ENCODE results near the gene RMND5A.
A peak's percentile ranks its signal among the peaks of the same experiment; 100 is the strongest.
"Not testable (repeated sequence)": the region's sequence is repeated elsewhere in the genome, so short reads cannot be mapped to it uniquely, and the experiment has no call there.

RMND5A gene, protein sequence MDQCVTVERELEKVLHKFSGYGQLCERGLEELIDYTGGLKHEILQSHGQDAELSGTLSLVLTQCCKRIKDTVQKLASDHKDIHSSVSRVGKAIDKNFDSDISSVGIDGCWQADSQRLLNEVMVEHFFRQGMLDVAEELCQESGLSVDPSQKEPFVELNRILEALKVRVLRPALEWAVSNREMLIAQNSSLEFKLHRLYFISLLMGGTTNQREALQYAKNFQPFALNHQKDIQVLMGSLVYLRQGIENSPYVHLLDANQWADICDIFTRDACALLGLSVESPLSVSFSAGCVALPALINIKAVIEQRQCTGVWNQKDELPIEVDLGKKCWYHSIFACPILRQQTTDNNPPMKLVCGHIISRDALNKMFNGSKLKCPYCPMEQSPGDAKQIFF

DNA sequence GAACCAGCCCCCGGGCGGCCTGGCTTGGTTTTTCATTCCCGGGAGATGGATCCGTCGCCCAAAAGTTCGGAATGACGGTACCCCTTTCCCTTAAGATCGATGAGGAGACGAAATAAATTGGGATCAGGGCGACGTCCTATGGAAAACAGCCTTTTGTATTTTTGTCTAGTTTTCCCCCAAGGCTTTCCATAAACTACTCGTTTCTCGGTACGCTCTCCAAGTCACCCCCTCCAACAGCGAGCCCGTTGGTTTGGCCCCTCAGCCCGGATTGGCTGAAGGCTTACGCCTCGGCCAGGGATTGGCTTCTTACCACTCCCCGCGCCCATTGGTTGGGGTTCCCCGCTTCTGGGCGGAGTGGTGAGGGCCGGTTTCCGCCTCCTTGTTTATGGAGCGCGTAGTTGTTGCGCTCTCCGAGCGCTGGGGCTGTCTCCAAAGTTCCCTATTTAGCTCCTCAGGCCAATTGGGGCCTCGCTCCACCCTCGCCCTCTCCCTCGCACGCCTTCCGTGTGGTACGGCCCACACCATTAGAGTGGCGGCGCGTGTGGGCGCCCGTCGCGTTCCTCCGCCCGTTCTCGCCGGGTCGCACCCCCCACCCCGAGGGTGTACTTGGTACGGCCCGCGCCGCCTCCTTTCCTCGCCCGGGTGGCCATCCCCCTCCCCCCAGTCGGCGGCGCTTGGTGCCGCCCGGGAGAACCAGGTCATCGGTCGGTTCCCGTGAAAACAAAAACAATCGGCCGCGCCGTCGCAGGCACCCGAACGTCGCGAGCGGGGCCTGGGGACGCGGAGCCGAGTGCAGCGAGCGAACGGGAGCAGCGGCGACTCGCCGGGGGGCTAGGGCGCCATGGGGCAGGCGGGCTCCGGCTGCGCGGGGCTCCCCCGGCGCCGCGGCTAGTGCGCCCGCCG lies at the start of gene RMND5A:
Gene RMND5A (plus strand): TSS at position 655 of the 903 bp plus-strand sequence. CDS start 377 bp downstream, outside the sequence.
- DNase-seq (ENCODE audit: low read depth), result peak; percentile 93

DNA sequence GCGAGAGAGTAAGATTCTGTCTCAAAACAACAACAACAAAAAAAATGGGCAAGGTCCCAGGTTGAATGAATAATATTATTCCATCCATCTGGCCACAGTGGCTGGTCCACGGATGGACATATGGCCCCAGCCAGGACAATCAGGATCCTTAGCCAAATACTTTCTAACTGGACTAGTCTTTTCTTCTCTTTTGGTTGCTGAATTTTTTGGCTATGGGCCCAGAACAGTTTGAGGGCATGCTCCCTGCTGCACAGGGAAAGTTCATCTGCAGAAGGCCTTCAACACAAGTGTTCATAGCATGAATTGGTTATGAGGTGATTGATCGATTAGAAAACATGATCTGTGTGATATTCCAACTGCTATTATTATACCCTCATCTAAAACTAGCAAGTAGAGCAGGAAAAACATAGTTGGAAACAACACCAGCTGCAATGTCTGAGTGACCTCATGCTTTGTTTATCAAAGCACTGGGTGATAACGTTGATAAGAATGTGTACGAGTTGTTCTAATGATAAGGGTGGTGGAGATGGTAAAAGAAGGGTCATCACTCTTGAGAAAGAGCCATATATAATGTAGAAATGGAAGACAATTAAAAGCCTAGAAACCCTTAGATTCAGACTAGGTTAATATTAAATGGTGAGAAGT lies 48.6 kb upstream of the RMND5A start:
- no peak for DNase-seq (ENCODE audit: low read depth)

GRCh38 chr2:86672027-86672545 lies 48.0 kb upstream of the RMND5A start:
- DNase-seq (ENCODE audit: low read depth), result no peak

DNA sequence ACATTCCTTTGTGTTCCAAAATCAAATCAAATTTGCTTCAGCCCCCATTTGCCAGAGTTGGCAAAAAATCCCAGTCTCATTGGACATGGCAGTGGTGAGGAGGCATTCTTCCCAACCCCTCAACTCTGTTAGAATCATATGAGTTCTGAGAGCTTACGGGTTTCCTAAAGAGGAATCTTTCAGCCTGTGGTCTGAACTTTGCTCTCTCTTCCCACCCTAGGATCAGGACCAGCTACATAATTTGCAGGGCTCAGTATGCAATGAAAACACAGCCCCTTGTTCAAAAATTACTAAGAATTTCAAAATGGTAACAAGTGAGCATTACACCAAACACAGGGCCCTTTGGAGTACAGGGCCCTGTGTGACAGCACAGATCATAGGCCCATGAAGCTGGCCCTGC lies 47.1 kb upstream of the RMND5A start:
- no peak for DNase-seq (ENCODE audit: low read depth)

GRCh38 chr2:86673986-86674670 lies 46.0 kb upstream of the RMND5A start:
- DNase-seq (ENCODE audit: low read depth), result no peak

- no peak for DNase-seq (ENCODE audit: low read depth)
Measured at GRCh38 chr2:86675104-86675503, 45.0 kb upstream of the RMND5A start.

DNA sequence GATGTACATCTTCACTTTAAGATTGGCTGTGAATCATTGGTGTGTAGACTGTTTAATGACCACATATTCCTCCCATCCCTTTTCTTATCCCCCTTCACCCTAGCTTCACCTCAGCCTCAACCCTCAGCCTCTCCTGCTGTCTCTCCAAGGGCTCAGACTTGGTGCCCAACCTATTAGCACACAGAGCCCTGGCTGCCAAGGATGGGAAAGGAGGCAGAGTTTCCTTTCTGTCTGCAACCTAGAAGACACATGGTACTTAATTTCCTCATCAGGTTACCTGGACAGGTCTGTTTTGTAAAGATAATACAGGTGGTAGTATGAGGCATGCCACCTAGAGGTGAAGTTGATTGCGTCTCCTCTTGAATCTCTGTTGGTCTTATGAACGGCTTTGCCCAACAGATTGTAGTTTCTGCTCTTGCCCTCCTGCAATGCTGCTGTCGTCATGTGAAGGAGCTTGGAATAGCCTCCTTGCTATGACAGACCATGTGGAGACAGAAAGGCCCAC lies 44.5 kb upstream of the RMND5A start:
- DNase-seq (ENCODE audit: low read depth), result no peak

DNA sequence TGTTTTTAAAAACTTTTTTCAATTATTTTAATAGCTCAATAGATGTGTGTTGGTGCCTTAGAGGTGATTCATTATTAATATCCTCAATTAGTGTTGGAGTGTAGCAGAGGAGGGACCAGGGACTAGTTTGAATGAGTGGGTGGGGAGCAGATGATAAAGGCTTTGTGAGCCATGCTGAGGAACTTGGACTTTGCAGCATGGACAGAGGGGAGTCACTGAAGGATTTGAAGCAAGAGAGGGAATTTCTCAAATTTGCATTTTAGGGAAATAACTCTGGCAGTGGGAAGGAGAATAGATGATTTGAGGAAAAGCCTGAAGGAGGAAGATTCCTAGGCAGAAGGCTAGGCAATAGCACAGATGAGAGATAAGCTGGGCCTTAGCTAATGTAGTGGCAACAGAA lies 42.3 kb upstream of the RMND5A start:
- no peak for DNase-seq (ENCODE audit: low read depth)

DNA sequence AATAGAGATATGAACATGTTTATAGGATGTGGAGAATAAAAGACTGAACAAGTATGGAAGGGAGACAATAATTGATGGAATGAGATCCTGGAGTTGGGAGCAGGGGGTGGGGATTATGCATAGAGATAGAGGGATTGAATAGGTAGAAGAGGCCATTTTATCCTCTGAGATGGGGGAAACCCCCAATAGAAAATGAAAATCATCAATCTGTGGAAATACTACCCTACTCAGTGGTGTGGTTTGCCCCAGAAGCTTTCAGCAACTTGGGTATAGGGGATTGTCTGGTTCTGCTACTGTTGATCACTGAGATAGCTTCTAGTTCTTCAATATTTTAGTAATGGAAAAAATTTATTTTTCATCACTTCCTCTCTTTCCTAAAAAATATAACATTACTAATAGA lies 41.1 kb upstream of the RMND5A start:
- no peak for DNase-seq (ENCODE audit: low read depth)

- no peak for DNase-seq (ENCODE audit: low read depth)
Measured at GRCh38 chr2:86685351-86685750, 34.7 kb upstream of the RMND5A start.

GRCh38 chr2:86686460-86686859 lies 33.6 kb upstream of the RMND5A start:
- DNase-seq (ENCODE audit: low read depth), result no peak

DNA sequence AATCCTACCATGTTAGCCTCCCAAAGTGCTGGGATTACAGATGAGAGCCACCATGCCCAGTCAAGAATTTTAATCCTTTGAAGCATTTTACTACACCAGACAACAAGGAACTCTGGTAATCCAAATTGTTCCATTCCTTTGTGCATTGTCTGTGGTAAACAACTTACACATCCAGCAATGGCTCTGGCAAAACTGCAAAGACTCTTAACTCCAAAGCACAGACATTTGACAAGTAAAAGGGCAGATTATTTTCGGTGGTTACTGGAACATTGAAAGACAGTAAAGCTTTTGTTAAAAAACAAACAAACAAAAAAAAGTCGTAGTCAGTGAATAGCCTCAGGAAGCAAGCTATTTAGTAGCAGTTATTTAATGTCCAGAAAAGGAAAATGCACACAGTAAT lies 33.2 kb upstream of the RMND5A start:
- no peak for DNase-seq (ENCODE audit: low read depth)

GRCh38 chr2:86695053-86695691 lies 24.9 kb upstream of the RMND5A start:
- no peak for DNase-seq (ENCODE audit: low read depth)

- DNase-seq (ENCODE audit: low read depth), result no peak
Measured at GRCh38 chr2:86697551-86698104, 22.5 kb upstream of the RMND5A start.

DNA sequence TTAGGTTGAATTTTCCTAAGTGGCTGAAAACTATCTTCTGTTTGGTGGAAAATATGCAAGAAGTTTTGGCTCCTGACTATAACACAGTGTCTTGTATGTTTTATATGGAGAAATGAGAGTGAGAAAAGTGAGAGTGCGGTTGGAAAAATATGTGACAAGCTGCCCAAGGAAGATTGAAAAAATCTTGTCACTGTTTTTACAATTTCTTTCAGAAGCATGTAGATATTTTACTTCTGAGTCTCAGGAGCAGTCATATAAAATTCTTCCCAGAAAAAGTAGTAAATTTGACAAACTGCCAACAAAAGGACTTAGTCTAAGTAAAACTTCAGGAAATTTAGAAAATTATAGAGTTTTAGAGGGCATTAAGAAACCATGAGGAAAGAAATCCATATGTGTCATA lies 19.4 kb upstream of the RMND5A start:
- no peak for DNase-seq (ENCODE audit: low read depth)

DNA sequence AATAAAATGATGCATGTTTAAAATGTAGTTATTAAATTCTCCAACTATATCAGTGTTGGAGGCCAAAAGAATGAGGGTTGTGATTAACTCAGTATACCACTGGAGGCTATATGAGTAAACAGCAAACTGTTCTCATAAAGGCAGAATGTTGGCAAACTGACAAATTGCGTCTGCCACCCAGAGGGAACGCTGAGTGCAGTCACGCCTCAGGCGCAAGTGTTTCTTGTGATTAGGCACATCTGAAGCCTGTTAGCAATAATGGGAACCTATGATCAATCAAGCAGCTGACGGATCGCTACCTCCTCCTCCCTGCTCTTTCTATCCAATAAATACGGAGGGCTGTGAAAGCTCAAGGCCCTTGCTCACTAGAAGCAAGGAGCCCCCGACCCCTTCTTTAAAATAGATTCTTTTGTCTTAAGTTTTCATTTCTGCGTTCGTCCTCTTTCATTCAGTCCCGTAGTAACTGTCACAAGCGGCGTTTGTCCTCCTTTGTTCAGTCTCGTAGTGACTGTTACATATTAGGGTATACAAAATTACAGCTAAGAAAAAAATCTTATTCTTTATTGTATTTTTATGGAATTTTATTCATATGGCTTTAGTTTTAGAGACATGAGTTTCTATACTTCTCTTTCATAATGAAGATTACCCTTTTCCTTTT lies 16.3 kb upstream of the RMND5A start:
- no peak for DNase-seq (ENCODE audit: low read depth)

DNA sequence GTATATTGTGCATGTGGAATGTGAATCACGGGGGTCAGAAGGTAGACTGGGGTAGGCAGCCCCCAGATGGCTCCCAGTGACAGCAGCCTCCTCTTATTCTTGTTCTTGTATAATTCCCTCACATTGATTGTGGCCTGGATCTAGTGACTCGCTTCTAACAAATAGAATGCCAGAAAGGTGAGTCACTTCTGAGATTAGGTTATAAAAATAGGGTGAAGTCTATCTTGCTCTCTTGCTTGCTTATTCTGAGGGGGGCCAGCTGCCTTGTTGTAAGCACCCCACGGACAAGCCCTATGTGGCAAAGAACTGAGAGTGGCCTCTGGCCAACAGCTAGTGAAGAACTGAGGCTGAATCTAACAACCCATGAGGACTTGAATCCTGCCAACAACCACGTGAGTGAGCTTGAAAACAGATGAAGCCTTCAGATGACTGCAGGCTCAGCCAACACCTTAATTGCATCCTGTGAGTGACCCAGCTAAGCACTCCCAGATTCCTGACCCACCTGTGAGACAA lies 15.6 kb upstream of the RMND5A start:
- no peak for DNase-seq (ENCODE audit: low read depth)

GRCh38 chr2:86706220-86706619 lies 13.9 kb upstream of the RMND5A start:
- DNase-seq (ENCODE audit: low read depth), result no peak

DNA sequence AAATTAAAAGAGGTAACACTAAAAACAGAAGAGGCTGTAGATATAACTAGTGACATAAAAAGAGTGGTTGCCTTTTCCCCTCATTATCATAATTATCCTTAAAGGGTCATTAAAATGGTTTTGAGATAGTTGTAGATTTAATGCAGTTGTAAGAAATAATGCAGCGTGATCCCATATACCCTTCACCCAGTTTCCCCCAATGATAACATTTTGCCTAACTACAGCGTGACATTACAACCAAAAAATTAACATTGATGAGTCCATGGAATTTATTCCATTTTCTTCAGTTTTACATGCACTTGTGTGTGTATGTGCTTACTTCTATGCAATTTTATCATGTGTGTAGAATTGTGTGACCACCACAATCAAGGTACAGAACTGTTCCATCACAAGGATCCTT lies 13.2 kb upstream of the RMND5A start:
- DNase-seq (ENCODE audit: low read depth), result no peak

DNA sequence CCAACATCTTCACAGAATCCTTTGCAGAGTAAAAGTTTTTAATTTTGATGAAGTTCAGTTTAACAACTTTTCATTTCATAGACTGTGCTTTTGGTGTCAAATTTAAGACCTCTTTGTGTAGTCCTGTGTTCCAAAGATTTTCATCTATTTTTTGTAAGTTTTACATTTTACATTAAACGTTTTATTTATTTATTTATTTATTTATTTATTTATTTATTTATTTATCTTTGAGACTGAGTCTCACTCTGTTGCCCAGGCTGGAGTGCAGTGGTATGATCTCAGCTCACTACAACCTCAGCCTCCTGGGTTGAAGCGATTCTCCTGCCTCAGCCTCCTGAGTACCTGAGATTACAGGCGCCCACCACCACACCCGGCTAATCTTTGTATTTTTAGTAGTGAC lies 12.0 kb upstream of the RMND5A start:
- DNase-seq (ENCODE audit: low read depth), result not testable (repeated sequence)
